PC-3 (cell line): ENCODE data around the gene THRB. TPM values are rescaled to one million over a fixed set of nuclear protein-coding genes. Genes with fewer than 3 reads are reported as not detected.

Experiments used
- ATAC-seq: fragments of 200-7000 bp; cut with Tn5 transposase; 2 replicates; pipeline ENCODE4 v1.9.1; 2020; ENCODE audit warnings: mild to moderate bottlenecking, moderate library complexity
- BruUV-seq: library from RNA; stranded (reverse); fragments of 400-500 nt; replicated peaks from 2 replicates; lab custom pipeline; 2021; lab: Mats Ljungman, UMichigan
- CTCF ChIA-PET: fragments of 300-600 bp; sonication (Branson Sonifier 250); formaldehyde crosslinking; loops from one replicate; lab custom pipeline; 2022; ENCODE audit warnings: antibody characterized with exemption; lab: Charles Lee
- POLR2A ChIA-PET: fragments of 300-600 bp; sonication (Branson Sonifier 250); formaldehyde crosslinking; loops from one replicate; lab custom pipeline; 2022; ENCODE audit warnings: antibody characterized with exemption; ENCODE audit not compliant: unreplicated experiment; lab: Charles Lee
- DNase-seq: peaks from one replicate; pipeline ENCODE4 v3.0.0-alpha.2; 2015
- H2AFZ ChIP-seq: fragments of 300-600 bp; sonication (generic); 2 replicates; pipeline ENCODE4 v1.6.0; 2016; ENCODE audit warnings: antibody characterized with exemption, low read length
- H3F3A ChIP-seq: fragments of 300-600 bp; sonication (generic); one replicate; pipeline ENCODE4 v1.6.0; 2017; ENCODE audit warnings: antibody characterized with exemption, low read length, control low read depth, mild to moderate bottlenecking; ENCODE audit not compliant: unreplicated experiment
- H3K27ac ChIP-seq: fragments of 300-600 bp; sonication (generic); 2 replicates; pipeline ENCODE4 v1.5.1; 2016; ENCODE audit warnings: mild to moderate bottlenecking, low read length
- H3K27me3 ChIP-seq: fragments of 300-600 bp; sonication (generic); 2 replicates; pipeline ENCODE4 v1.6.1; 2016; ENCODE audit warnings: low read length, mixed read lengths
- H3K36me3 ChIP-seq: fragments of 300-600 bp; sonication (generic); 2 replicates; pipeline ENCODE4 v1.6.1; 2016; ENCODE audit warnings: low read depth, mixed run types, low read length, mixed read lengths
- H3K4me1 ChIP-seq: fragments of 300-600 bp; sonication (generic); 2 replicates; pipeline ENCODE4 v1.5.1; 2016; ENCODE audit warnings: low read length; ENCODE audit not compliant: insufficient read depth
- H3K4me2 ChIP-seq: fragments of 300-600 bp; sonication (generic); 2 replicates; pipeline ENCODE4 v1.6.0; 2016; ENCODE audit warnings: low read length
- H3K4me3 ChIP-seq: fragments of 300-600 bp; sonication (generic); 2 replicates; pipeline ENCODE4 v1.5.1; 2016; ENCODE audit warnings: mild to moderate bottlenecking, low read length, mixed read lengths
- H3K79me2 ChIP-seq: fragments of 300-600 bp; sonication (generic); 2 replicates; pipeline ENCODE4 v1.6.1; 2017; ENCODE audit warnings: low read length, mixed read lengths
- H3K9ac ChIP-seq: fragments of 300-600 bp; sonication (generic); 2 replicates; pipeline ENCODE4 v1.6.0; 2016; ENCODE audit warnings: mild to moderate bottlenecking, low read length
- H3K9me2 ChIP-seq: fragments of 300-600 bp; sonication (generic); replicated peaks from 2 replicates; pipeline ENCODE4 v1.6.1; 2016; ENCODE audit warnings: mixed run types, low read length, mixed read lengths
- H3K9me3 ChIP-seq: fragments of 300-600 bp; sonication (generic); 2 replicates; pipeline ENCODE4 v1.6.1; 2016; ENCODE audit warnings: low read length, mixed read lengths
- H4K20me1 ChIP-seq: fragments of 300-600 bp; sonication (generic); 2 replicates; pipeline ENCODE4 v1.6.1; 2016; ENCODE audit warnings: low read length, mixed read lengths
- CTCF ChIP-seq: fragments of 300-600 bp; sonication (generic); conservative IDR thresholded peaks from 2 replicates; pipeline ENCODE4 v1.5.1; 2017; ENCODE audit warnings: antibody characterized with exemption, low read depth, mild to moderate bottlenecking, low read length
- EZH2 ChIP-seq: fragments of 300-600 bp; sonication (generic); IDR thresholded peaks from one replicate; pipeline ENCODE4 v1.6.1; 2017; ENCODE audit warnings: antibody characterized with exemption, mild to moderate bottlenecking, low read length; ENCODE audit not compliant: unreplicated experiment
- EZH2phosphoT487 ChIP-seq: fragments of 300-600 bp; sonication (generic); IDR thresholded peaks from 2 replicates; pipeline ENCODE4 v1.6.1; 2018; ENCODE audit warnings: mild to moderate bottlenecking, antibody characterized with exemption, low read length, borderline replicate concordance
- intact Hi-C: fragments of 100-400 bp; cut with micrococcal nuclease; formaldehyde crosslinking; loops from 2 replicates; pipeline ENCODE4 v1.9.0; 2023
- total RNA-seq: library from RNA; depleted of rRNA; stranded (reverse); fragments of >200 nt; gene quantifications from 2 replicates; pipeline ENCODE4 v1.2.3, GENCODE V29; 2014

THRB gene
- total RNA-seq, 1 experiment from 2014 or later: 9.7 TPM

DNA sequence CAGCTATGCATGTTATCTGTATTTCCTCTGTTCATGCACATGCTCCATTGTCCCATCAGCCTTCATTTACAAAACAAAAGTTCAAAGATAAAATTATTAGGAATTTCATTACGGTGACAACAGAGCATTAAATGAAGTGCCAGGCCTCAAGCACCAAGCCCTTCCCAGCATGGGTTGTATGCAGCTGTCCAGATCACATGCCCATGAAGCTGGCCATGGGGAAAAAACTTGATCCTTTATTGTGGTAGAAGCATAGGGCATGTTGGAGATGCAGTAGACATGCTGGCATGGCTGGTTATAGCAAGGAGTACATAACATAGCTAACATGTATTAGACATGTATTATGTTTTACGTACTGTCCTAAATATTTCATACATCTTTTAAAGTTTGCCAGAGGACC lies 4.1 kb upstream of the THRB start:
- POLR2A ChIA-PET: no interaction called here
- Histone ChIP-seq H2AFZ (no peak overlapping the region), H4K20me1 (no peaks in the 10 kb centered on the region), H3K9me3 (no peaks in the 10 kb centered on the region), H3K4me3 (no peak overlapping the region), H3K9ac (no peak overlapping the region), H3K27ac (no peak overlapping the region), H3K36me3 (no peaks in the 10 kb centered on the region), H3K79me2 (peaks cover 5% of the 10 kb centered on the region), H3K4me2 (no peak overlapping the region), H3K27me3 (no peaks in the 10 kb centered on the region), H3K9me2 (no peaks in the 10 kb centered on the region), H3K4me1 (peaks cover 48% of the 10 kb centered on the region), H3F3A (no peaks in the 10 kb centered on the region)
- ATAC-seq (no peak), DNase-seq (no peak)
- CTCF ChIA-PET: no interaction called here
- BruUV-seq: no TSS peak
- intact Hi-C loops: loop anchor here (5.0 to 10.0 kb wide), 3 partner anchors 311 to 504 kb away; no protein-coding TSS in a partner anchor
- no peak for TF ChIP-seq EZH2phosphoT487
- no peak for TF ChIP-seq CTCF
- no peak for TF ChIP-seq EZH2

DNA sequence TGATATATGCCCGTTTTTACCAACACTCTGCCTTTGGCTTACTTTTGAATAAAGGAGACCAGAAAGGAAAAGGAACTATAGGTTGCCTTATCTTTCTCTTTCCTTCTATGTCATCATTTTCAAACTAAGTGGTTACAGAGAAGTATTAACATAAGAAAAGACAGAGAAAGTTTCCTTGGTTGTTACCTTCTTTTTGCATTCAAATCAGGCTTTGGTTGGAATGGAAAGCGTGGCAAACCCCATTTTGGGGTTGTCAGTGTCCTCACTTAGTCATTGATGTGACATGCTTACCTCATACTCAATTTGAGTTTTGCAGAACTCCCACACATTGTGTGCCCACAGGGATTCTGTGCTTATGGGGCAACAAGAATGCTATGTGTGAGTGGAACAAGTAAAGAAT lies 3.7 kb upstream of the THRB start:
- no TSS peak for BruUV-seq
- intact Hi-C loops: loop anchor here (5.0 to 10.0 kb wide), 3 partner anchors 311 to 504 kb away; no protein-coding TSS in a partner anchor
- H3K9me2 ChIP-seq: no peaks in the 10 kb centered on the region

More for the DNA sequence above, 3.7 kb upstream of the THRB start:
- H2AFZ ChIP-seq: no peak overlapping the region
- no peak overlapping the region for H3K4me3 ChIP-seq
- H3F3A ChIP-seq: no peaks in the 10 kb centered on the region
- TF ChIP-seq CTCF (no peak), EZH2phosphoT487 (no peak), EZH2 (no peak)
- no peak overlapping the region for H3K27ac ChIP-seq
- H3K9ac ChIP-seq: no peak overlapping the region
- no peaks in the 10 kb centered on the region for H3K27me3 ChIP-seq
- POLR2A ChIA-PET: no interaction called here
- no peaks in the 10 kb centered on the region for H4K20me1 ChIP-seq
- no peak for ATAC-seq
- no peak for DNase-seq
- CTCF ChIA-PET: no interaction called here
- H3K4me1 ChIP-seq: peaks cover 49% of the 10 kb centered on the region
- H3K4me2 ChIP-seq: no peak overlapping the region
- H3K9me3 ChIP-seq: no peaks in the 10 kb centered on the region
- peaks cover 9% of the 10 kb centered on the region for H3K79me2 ChIP-seq
- H3K36me3 ChIP-seq: no peaks in the 10 kb centered on the region
